Measurements from ENCODE around the gene ZMAT3.

The ZMAT3 gene

DNA sequence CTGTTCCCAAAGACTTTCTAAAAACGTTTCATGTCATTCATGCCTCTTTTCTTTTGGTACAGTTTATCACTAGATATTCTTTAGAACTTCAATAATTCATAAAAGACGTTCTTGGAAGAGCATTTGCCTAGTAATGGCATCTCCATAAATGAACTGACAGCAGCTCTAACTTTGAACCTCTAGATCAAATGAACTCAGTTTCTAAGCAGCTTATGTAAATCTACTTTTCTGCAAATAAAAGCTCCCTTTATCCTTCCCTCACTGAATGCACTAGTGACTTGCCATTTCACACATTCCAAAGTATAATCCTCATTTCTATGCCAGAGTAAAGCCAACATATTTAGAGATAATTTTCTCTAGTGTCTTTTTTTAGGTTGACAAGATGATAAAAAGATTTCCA is 85.2 kb downstream of the ZMAT3 start:
- no peak overlapping the region for H3K4me3 ChIP-seq (IDR thresholded peaks at IDR 0.05; ENCODE audit: insufficient read depth, low read depth, low read length)
- H3K4me2 ChIP-seq, result no peak overlapping the region

DNA sequence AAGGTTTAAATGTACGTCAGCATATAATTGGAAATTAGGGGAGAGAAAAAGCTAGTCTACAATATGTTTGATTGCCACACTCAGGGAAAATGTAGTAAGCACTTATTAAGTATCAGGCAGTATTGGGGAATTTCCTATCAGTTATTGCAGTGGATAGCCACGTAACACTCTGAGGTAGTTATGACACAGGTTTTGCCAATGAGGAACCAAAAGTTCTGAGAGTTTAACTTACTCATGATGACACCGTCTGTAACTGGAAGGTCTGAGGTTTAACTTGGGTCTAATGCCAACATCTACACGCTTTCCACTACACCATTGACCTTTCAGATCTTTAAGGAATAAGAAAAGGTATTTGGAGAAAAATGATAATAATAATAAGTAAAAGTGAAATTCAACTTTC is 89.5 kb downstream of the ZMAT3 start:
- Histone ChIP-seq H3K9ac (no peak overlapping the region), H4K20me1 (ENCODE audit: insufficient read depth) (no peaks in the 10 kb centered on the region), H3K4me3 (IDR thresholded peaks at IDR 0.05; ENCODE audit: insufficient read depth, low read depth, low read length) (no peak overlapping the region), H2AFZ (ENCODE audit: low read depth) (no peak overlapping the region), H3K4me1 (ENCODE audit: low read depth, poor library complexity, severe bottlenecking) (no peaks in the 10 kb centered on the region), H3K27me3 (ENCODE audit: insufficient read depth, low read depth) (no peaks in the 10 kb centered on the region), H3K79me2 (ENCODE audit: insufficient read depth, low read depth) (no peaks in the 10 kb centered on the region), H3K36me3 (ENCODE audit: insufficient read depth) (no peaks in the 10 kb centered on the region), H3K27ac (no peak overlapping the region), H3K4me2 (no peak overlapping the region)
- TF ChIP-seq, protein P1, sequence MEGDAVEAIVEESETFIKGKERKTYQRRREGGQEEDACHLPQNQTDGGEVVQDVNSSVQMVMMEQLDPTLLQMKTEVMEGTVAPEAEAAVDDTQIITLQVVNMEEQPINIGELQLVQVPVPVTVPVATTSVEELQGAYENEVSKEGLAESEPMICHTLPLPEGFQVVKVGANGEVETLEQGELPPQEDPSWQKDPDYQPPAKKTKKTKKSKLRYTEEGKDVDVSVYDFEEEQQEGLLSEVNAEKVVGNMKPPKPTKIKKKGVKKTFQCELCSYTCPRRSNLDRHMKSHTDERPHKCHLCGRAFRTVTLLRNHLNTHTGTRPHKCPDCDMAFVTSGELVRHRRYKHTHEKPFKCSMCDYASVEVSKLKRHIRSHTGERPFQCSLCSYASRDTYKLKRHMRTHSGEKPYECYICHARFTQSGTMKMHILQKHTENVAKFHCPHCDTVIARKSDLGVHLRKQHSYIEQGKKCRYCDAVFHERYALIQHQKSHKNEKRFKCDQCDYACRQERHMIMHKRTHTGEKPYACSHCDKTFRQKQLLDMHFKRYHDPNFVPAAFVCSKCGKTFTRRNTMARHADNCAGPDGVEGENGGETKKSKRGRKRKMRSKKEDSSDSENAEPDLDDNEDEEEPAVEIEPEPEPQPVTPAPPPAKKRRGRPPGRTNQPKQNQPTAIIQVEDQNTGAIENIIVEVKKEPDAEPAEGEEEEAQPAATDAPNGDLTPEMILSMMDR (conservative IDR thresholded peaks at IDR 0.05; ENCODE audit: low read depth, low read length), result no peak

More for the DNA sequence above, 85.2 kb downstream of the ZMAT3 start:
- no peaks in the 10 kb centered on the region for H4K20me1 ChIP-seq (ENCODE audit: insufficient read depth)
- no peaks in the 10 kb centered on the region for H3K36me3 ChIP-seq (ENCODE audit: insufficient read depth)
- no peak overlapping the region for H3K9ac ChIP-seq
- H3K4me1 ChIP-seq (ENCODE audit: low read depth, poor library complexity, severe bottlenecking), result no peaks in the 10 kb centered on the region
- H3K79me2 ChIP-seq (ENCODE audit: insufficient read depth, low read depth), result no peaks in the 10 kb centered on the region
- TF ChIP-seq, protein P1 (conservative IDR thresholded peaks at IDR 0.05; ENCODE audit: low read depth, low read length), result no peak
- H3K27ac ChIP-seq, result no peak overlapping the region
- no peaks in the 10 kb centered on the region for H3K27me3 ChIP-seq (ENCODE audit: insufficient read depth, low read depth)
- H2AFZ ChIP-seq (ENCODE audit: low read depth), result no peak overlapping the region

DNA sequence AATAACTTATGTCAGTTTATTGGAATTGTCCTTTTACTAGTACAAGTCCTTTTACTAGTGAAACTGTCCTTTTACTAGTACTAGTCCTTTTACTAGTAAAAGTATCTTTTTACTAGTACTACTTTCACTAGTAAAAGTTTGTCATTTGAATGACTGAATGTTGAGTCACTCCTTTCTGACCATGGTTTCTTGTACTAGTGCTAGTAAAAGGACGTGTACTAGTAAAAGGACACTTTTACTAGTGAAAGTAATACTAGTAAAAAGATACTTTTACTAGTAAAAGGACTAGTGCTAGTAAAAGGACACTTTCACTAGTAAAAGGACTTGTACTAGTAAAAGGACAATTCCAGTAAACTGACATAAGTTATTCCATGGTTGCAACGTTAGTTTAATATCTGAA is 96.3 kb downstream of the ZMAT3 start:
- Histone ChIP-seq H2AFZ (ENCODE audit: low read depth) (no peak overlapping the region), H4K20me1 (ENCODE audit: insufficient read depth) (no peaks in the 10 kb centered on the region), H3K27ac (no peak overlapping the region), H3K4me3 (IDR thresholded peaks at IDR 0.05; ENCODE audit: insufficient read depth, low read depth, low read length) (no peak overlapping the region), H3K4me1 (ENCODE audit: low read depth, poor library complexity, severe bottlenecking) (no peaks in the 10 kb centered on the region), H3K4me2 (no peak overlapping the region), H3K36me3 (ENCODE audit: insufficient read depth) (no peaks in the 10 kb centered on the region), H3K9ac (no peak overlapping the region), H3K79me2 (ENCODE audit: insufficient read depth, low read depth) (no peaks in the 10 kb centered on the region), H3K27me3 (ENCODE audit: insufficient read depth, low read depth) (no peaks in the 10 kb centered on the region)
- TF ChIP-seq, protein P1 (conservative IDR thresholded peaks at IDR 0.05; ENCODE audit: low read depth, low read length), result no peak

DNA sequence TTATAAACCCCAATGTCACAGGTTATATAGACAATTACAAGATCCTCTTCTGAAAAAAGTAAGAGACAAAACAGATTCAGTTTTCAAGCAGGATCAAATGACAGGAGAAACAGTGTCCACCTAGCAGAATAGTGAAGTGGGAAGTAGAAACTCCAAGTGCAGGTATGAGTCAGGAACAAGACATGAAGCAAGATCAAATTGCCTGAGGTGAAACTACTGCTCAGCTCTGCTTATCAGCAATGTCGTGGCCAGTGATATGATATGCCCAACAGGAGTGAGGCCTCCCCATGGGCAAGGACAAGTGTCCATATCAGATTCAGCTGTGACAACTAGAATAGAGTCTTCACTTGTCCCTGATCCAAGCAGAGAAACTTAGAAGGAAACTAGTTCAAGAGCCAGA is 100.0 kb downstream of the ZMAT3 start:
- H4K20me1 ChIP-seq (ENCODE audit: insufficient read depth), result no peaks in the 10 kb centered on the region
- H3K4me3 ChIP-seq (IDR thresholded peaks at IDR 0.05; ENCODE audit: insufficient read depth, low read depth, low read length), result no peak overlapping the region
- H3K27ac ChIP-seq, result no peak overlapping the region
- no peak overlapping the region for H3K9ac ChIP-seq
- H3K79me2 ChIP-seq (ENCODE audit: insufficient read depth, low read depth), result no peaks in the 10 kb centered on the region
- no peaks in the 10 kb centered on the region for H3K27me3 ChIP-seq (ENCODE audit: insufficient read depth, low read depth)
- TF ChIP-seq, protein P1 (conservative IDR thresholded peaks at IDR 0.05; ENCODE audit: low read depth, low read length), result no peak
- H3K4me2 ChIP-seq, result no peak overlapping the region
- peaks cover 6% of the 10 kb centered on the region for H3K4me1 ChIP-seq (ENCODE audit: low read depth, poor library complexity, severe bottlenecking)
- H3K36me3 ChIP-seq (ENCODE audit: insufficient read depth), result no peaks in the 10 kb centered on the region
- H2AFZ ChIP-seq (ENCODE audit: low read depth), result no peak overlapping the region
